Esophagus squamous epithelium (tissue), 5 donors: Measurements from ENCODE around the gene PBX2. TPM values are rescaled to one million over a fixed set of nuclear protein-coding genes. Genes with fewer than 3 reads are reported as not detected.

Source experiments
- DNase-seq: peaks from one replicate; lab custom pipeline; 2025; lab: John Stamatoyannopoulos, UW
- H3K27ac ChIP-seq, 4 donors: fragments of 200-600 bp; sonication (generic); one replicate each; pipeline ENCODE4 v1.5.1; 2016 to 2019; ENCODE audit warnings: mild to moderate bottlenecking in 1 of 4
- H3K27me3 ChIP-seq, 4 donors: fragments of 200-600 bp; sonication (generic); 1 replicate in 3 of 4; 2 replicates in 1 of 4; pipeline versions ENCODE4 v1.5.1 to v1.6.0; 2017 to 2021; ENCODE audit warnings: antibody characterized with exemption in 1 of 4
- H3K36me3 ChIP-seq, 3 donors: fragments of 200-600 bp; sonication (generic); one replicate each; pipeline ENCODE4 v1.5.1; 2016 to 2019
- H3K4me1 ChIP-seq, 3 donors: fragments of 200-600 bp; sonication (generic); one replicate each; pipeline ENCODE4 v1.5.1; 2017 to 2019
- H3K4me3 ChIP-seq, 4 donors: fragments of 200-600 bp; sonication (generic); 1 replicate in 3 of 4; 2 replicates in 1 of 4; pipeline ENCODE4 v1.5.1; 2016 to 2019; ENCODE audit warnings: mild to moderate bottlenecking in 2 of 4, moderate library complexity in 1 of 4
- H3K9me3 ChIP-seq, 3 donors: fragments of 200-600 bp; sonication (generic); one replicate each; pipeline ENCODE4 v1.5.1; 2016 to 2019
- CTCF ChIP-seq, 6 experiments: fragments of 450-650 bp in 4 of 6; fragments of 200-600 bp in 2 of 6; sonication (generic) in 2 of 6; IDR thresholded peaks; one replicate each; pipeline ENCODE4 v1.5.1; 2016 to 2019; ENCODE audit warnings: antibody characterized with exemption in 6 of 6, mild to moderate bottlenecking in 4 of 6, moderate library complexity in 4 of 6
- POLR2A ChIP-seq, 4 donors: fragments of 450-650 bp; IDR thresholded peaks; one replicate each; pipeline ENCODE4 v1.6.1; 2017; ENCODE audit warnings: antibody characterized with exemption in 4 of 4, mild to moderate bottlenecking in 4 of 4, moderate library complexity in 3 of 4
- WGBS, 2 donors: methylation state at CpG; one replicate each; pipeline ENCODE4 v1.1.5; 2018; 5-methylcytosine and 5-hydroxymethylcytosine counted together
- intact Hi-C: fragments of 100-400 bp; cut with DNase I; formaldehyde crosslinking; loops from one replicate; pipeline ENCODE4 v1.15.0; 2022
- total RNA-seq, 4 donors: library from RNA; depleted of rRNA; stranded (reverse); fragments of >200 nt; gene quantifications; one replicate each; pipeline ENCODE4 v1.1.0, GENCODE V29; 2016
- donor health status: DM: yes; HTN: yes; CAD: no.

Gene PBX2
- total RNA-seq, 4 donors from 2014 or later = 27.1 to 40.2 (median 28.9) TPM

- no peak for DNase-seq
- intact Hi-C loops = no loop called here
- Histone ChIP-seq H3K9me3 (no peaks in the 10 kb centered on the region), H3K36me3 (no peaks in the 10 kb centered on the region), H3K27me3 (no peaks in the 10 kb centered on the region), H3K4me3 (no peak overlapping the region), H3K4me1 (peaks cover 5 to 15% (median 6%) of the 10 kb centered on the region in 3 donors), H3K27ac (no peak overlapping the region)
- 90 to 96% methylated on average over 2 to 5 of the region's 7 CpGs for WGBS, 2 donors
- TF ChIP-seq POLR2A (IDR thresholded peaks at IDR 0.05) (no peak), CTCF (IDR thresholded peaks at IDR 0.05) (no peak)
Measured at GRCh38 chr6:32218167-32218566, 28.2 kb upstream of the PBX2 start.

GRCh38 chr6:32216998-32217397 is 27.0 kb upstream of the PBX2 start:
- Histone ChIP-seq H3K9me3 (no peaks in the 10 kb centered on the region), H3K4me1 (peaks cover 0 to 3% (median 0%) of the 10 kb centered on the region in 3 donors), H3K27ac (no peak overlapping the region), H3K27me3 (no peaks in the 10 kb centered on the region), H3K4me3 (no peak overlapping the region), H3K36me3 (no peaks in the 10 kb centered on the region)
- intact Hi-C loops = no loop called here
- no peak for DNase-seq
- TF ChIP-seq POLR2A (IDR thresholded peaks at IDR 0.05) = no peak
- no peak for TF ChIP-seq CTCF (IDR thresholded peaks at IDR 0.05)
- 81 to 90% methylated on average over 5 to 7 of the region's 11 CpGs for WGBS, 2 donors

GRCh38 chr6:32216285-32216684 is 26.3 kb upstream of the PBX2 start:
- Histone ChIP-seq H3K36me3 (no peaks in the 10 kb centered on the region), H3K27me3 (no peaks in the 10 kb centered on the region), H3K4me1 (no peaks in the 10 kb centered on the region), H3K9me3 (no peaks in the 10 kb centered on the region), H3K27ac (no peak overlapping the region), H3K4me3 (no peak overlapping the region)
- WGBS, 2 donors = 66 to 86% methylated on average over 4 to 9 of the region's 10 CpGs
- intact Hi-C loops = no loop called here
- TF ChIP-seq POLR2A (IDR thresholded peaks at IDR 0.05) = no peak
- TF ChIP-seq CTCF (IDR thresholded peaks at IDR 0.05) = no peak
- no peak for DNase-seq

GRCh38 chr6:32215617-32216016 is 25.6 kb upstream of the PBX2 start:
- DNase-seq = no peak
- Histone ChIP-seq H3K4me3 (no peak overlapping the region), H3K27ac (no peak overlapping the region), H3K36me3 (no peaks in the 10 kb centered on the region), H3K27me3 (no peaks in the 10 kb centered on the region), H3K4me1 (no peaks in the 10 kb centered on the region), H3K9me3 (no peaks in the 10 kb centered on the region)
- WGBS, 2 donors = 91 to 100% methylated on average over 3 to 4 of the region's 4 CpGs
- intact Hi-C loops = no loop called here
- TF ChIP-seq CTCF (IDR thresholded peaks at IDR 0.05) (no peak), POLR2A (IDR thresholded peaks at IDR 0.05) (no peak)

GRCh38 chr6:32214126-32214525 is 24.1 kb upstream of the PBX2 start:
- Histone ChIP-seq H3K36me3 (no peaks in the 10 kb centered on the region), H3K27ac (no peak overlapping the region)
- 83 to 96% methylated on average over 2 to 3 of the region's 3 CpGs for WGBS, 2 donors

More at GRCh38 chr6:32214126-32214525, 24.1 kb upstream of the PBX2 start:
- H3K9me3 ChIP-seq = no peaks in the 10 kb centered on the region
- no peak overlapping the region for H3K4me3 ChIP-seq
- H3K27me3 ChIP-seq = no peaks in the 10 kb centered on the region
- TF ChIP-seq POLR2A (IDR thresholded peaks at IDR 0.05) = no peak
- TF ChIP-seq CTCF (IDR thresholded peaks at IDR 0.05) = no peak
- H3K4me1 ChIP-seq = no peaks in the 10 kb centered on the region
- no peak for DNase-seq
- intact Hi-C loops = no loop called here
